Measurements from ENCODE around the gene SAMD1.

DNA sequence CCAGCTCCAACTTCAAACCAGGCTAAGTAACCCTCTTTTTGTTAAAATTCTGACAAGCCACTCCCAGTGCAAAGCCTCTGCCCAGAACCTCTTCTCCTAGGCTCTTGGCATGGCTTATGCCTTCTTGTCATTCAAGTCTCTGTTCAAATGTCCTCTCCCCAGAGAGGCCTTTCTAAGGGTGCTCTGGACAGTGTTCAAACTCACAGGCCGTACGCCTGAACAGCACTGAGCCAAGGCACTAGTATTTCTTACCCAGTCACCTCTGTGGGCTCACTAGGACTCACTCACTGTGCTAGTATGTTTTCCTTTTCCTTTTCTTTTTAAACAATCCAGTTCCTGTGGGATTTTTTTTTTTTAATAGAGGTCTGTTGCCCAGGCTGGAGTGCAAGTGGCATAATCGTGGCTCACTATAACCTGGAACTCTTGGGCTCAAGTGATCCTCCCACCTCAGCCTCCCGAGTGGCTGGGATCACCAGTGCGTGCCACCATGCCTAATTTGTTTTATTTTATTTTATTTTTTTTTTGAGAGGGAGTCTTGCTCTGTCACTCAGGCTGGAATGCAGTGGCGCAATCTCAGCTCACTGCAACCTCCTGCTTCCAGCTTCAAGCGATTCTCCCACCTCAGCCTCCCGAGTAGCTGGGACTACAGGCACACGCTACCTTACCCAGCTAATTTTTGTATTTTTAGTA is 48.2 kb upstream of the SAMD1 start:
- no peak for TF ChIP-seq ZBTB1 (CRISPR knock-in tag; IDR thresholded peaks at IDR 0.05; ENCODE audit: borderline replicate concordance, low read depth)
- TF ChIP-seq, protein P1, sequence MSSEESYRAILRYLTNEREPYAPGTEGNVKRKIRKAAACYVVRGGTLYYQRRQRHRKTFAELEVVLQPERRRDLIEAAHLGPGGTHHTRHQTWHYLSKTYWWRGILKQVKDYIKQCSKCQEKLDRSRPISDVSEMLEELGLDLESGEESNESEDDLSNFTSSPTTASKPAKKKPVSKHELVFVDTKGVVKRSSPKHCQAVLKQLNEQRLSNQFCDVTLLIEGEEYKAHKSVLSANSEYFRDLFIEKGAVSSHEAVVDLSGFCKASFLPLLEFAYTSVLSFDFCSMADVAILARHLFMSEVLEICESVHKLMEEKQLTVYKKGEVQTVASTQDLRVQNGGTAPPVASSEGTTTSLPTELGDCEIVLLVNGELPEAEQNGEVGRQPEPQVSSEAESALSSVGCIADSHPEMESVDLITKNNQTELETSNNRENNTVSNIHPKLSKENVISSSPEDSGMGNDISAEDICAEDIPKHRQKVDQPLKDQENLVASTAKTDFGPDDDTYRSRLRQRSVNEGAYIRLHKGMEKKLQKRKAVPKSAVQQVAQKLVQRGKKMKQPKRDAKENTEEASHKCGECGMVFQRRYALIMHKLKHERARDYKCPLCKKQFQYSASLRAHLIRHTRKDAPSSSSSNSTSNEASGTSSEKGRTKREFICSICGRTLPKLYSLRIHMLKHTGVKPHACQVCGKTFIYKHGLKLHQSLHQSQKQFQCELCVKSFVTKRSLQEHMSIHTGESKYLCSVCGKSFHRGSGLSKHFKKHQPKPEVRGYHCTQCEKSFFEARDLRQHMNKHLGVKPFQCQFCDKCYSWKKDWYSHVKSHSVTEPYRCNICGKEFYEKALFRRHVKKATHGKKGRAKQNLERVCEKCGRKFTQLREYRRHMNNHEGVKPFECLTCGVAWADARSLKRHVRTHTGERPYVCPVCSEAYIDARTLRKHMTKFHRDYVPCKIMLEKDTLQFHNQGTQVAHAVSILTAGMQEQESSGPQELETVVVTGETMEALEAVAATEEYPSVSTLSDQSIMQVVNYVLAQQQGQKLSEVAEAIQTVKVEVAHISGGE (CRISPR knock-in tag; IDR thresholded peaks at IDR 0.05) = no peak
- TF ChIP-seq ZNF184 (CRISPR knock-in tag; IDR thresholded peaks at IDR 0.05) = no peak
- TF ChIP-seq GABPB2 (CRISPR knock-in tag; conservative IDR thresholded peaks at IDR 0.05) = no peak
- TF ChIP-seq ARID4B (CRISPR knock-in tag; IDR thresholded peaks at IDR 0.05) = no peak
- no peak for TF ChIP-seq ZNF274 (IDR thresholded peaks at IDR 0.05; ENCODE audit: borderline replicate concordance, low read depth, low read length)
- TF ChIP-seq POLR2A (conservative IDR thresholded peaks at IDR 0.05) = no peak
- TF ChIP-seq, protein P2, sequence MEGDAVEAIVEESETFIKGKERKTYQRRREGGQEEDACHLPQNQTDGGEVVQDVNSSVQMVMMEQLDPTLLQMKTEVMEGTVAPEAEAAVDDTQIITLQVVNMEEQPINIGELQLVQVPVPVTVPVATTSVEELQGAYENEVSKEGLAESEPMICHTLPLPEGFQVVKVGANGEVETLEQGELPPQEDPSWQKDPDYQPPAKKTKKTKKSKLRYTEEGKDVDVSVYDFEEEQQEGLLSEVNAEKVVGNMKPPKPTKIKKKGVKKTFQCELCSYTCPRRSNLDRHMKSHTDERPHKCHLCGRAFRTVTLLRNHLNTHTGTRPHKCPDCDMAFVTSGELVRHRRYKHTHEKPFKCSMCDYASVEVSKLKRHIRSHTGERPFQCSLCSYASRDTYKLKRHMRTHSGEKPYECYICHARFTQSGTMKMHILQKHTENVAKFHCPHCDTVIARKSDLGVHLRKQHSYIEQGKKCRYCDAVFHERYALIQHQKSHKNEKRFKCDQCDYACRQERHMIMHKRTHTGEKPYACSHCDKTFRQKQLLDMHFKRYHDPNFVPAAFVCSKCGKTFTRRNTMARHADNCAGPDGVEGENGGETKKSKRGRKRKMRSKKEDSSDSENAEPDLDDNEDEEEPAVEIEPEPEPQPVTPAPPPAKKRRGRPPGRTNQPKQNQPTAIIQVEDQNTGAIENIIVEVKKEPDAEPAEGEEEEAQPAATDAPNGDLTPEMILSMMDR (IDR thresholded peaks at IDR 0.05 in 2 of 3, conservative IDR thresholded peaks at IDR 0.05 in 1 of 3; ENCODE audit: insufficient read depth in 2 of 3, low read depth in 1 of 3, low read length in 3 of 3) = no peak
- TF ChIP-seq POLR2AphosphoS5 (IDR thresholded peaks at IDR 0.05; ENCODE audit: control insufficient read depth, insufficient read depth, low read depth, low read length) = no peak
- no peak for TF ChIP-seq BMI1 (IDR thresholded peaks at IDR 0.05; ENCODE audit: low read length)
